ENCODE results near the gene ANTXR1. TPM values are rescaled to one million over a fixed set of nuclear protein-coding genes. Genes with fewer than 3 reads are reported as not detected.

Gene ANTXR1
- total RNA-seq, 2 donors from 2014 or later: not detected

GRCh38 chr2:69074918-69075317 lies 61.9 kb downstream of the ANTXR1 start:
- Mint-ChIP-seq H3K36me3 (ENCODE audit: low read depth) (no peaks in the 10 kb centered on the region), H3K27me3 (peaks cover 47% of the 10 kb centered on the region), H3K4me1 (peaks cover 2% of the 10 kb centered on the region), H3K27ac (no peak overlapping the region), H3K4me3 (no peak overlapping the region)
- ATAC-seq: no peak
- no peaks in the 10 kb centered on the region for H3K9me3 ChIP-seq (ENCODE audit: control insufficient read depth, low read length, poor library complexity, severe bottlenecking)
- no peak for DNase-seq

- DNase-seq: no peak
- no peaks in the 10 kb centered on the region for H3K9me3 ChIP-seq (ENCODE audit: control insufficient read depth, low read length, poor library complexity, severe bottlenecking)
- Mint-ChIP-seq H3K27ac (no peak overlapping the region), H3K4me3 (no peak overlapping the region), H3K4me1 (peaks cover 2% of the 10 kb centered on the region), H3K36me3 (ENCODE audit: low read depth) (no peaks in the 10 kb centered on the region), H3K27me3 (peaks cover 45% of the 10 kb centered on the region)
- no peak for ATAC-seq
Measured at GRCh38 chr2:69075486-69075885, 62.5 kb downstream of the ANTXR1 start.

- H3K27me3 Mint-ChIP-seq: peaks cover 48% of the 10 kb centered on the region
- H3K9me3 ChIP-seq (ENCODE audit: control insufficient read depth, low read length, poor library complexity, severe bottlenecking): no peaks in the 10 kb centered on the region
- H3K4me1 Mint-ChIP-seq: peaks cover 4% of the 10 kb centered on the region
- H3K4me3 Mint-ChIP-seq: no peak overlapping the region
- ATAC-seq (no peak), DNase-seq (no peak)
- H3K36me3 Mint-ChIP-seq (ENCODE audit: low read depth): no peaks in the 10 kb centered on the region
- no peak overlapping the region for H3K27ac Mint-ChIP-seq
Measured at GRCh38 chr2:69076601-69077000, 63.6 kb downstream of the ANTXR1 start.

GRCh38 chr2:69077252-69077950 lies 64.4 kb downstream of the ANTXR1 start:
- no peak overlapping the region for H3K27ac Mint-ChIP-seq
- peaks cover 56% of the 10 kb centered on the region for H3K27me3 Mint-ChIP-seq
- no peaks in the 10 kb centered on the region for H3K9me3 ChIP-seq (ENCODE audit: control insufficient read depth, low read length, poor library complexity, severe bottlenecking)
- ATAC-seq (no peak), DNase-seq (no peak)
- no peaks in the 10 kb centered on the region for H3K36me3 Mint-ChIP-seq (ENCODE audit: low read depth)
- H3K4me1 Mint-ChIP-seq: peaks cover 4% of the 10 kb centered on the region
- no peak overlapping the region for H3K4me3 Mint-ChIP-seq

GRCh38 chr2:69080071-69080470 lies 67.1 kb downstream of the ANTXR1 start:
- Mint-ChIP-seq H3K27ac (no peak overlapping the region), H3K36me3 (ENCODE audit: low read depth) (no peaks in the 10 kb centered on the region), H3K4me1 (peaks cover 2% of the 10 kb centered on the region), H3K27me3 (peaks cover 64% of the 10 kb centered on the region), H3K4me3 (no peak overlapping the region)
- H3K9me3 ChIP-seq (ENCODE audit: control insufficient read depth, low read length, poor library complexity, severe bottlenecking): no peaks in the 10 kb centered on the region
- ATAC-seq (no peak), DNase-seq (no peak)

- Mint-ChIP-seq H3K36me3 (ENCODE audit: low read depth) (peaks cover 3% of the 10 kb centered on the region), H3K4me3 (no peak overlapping the region), H3K4me1 (peaks cover 2% of the 10 kb centered on the region), H3K27me3 (peaks cover 64% of the 10 kb centered on the region), H3K27ac (no peak overlapping the region)
- ATAC-seq (no peak), DNase-seq (no peak)
- no peaks in the 10 kb centered on the region for H3K9me3 ChIP-seq (ENCODE audit: control insufficient read depth, low read length, poor library complexity, severe bottlenecking)
Measured at GRCh38 chr2:69081001-69081580, 68.1 kb downstream of the ANTXR1 start.

- ATAC-seq: no peak
Measured at GRCh38 chr2:69081757-69082156, 68.8 kb downstream of the ANTXR1 start.

GRCh38 chr2:69082430-69082997 lies 69.5 kb downstream of the ANTXR1 start:
- Mint-ChIP-seq H3K36me3 (ENCODE audit: low read depth) (peaks cover 3% of the 10 kb centered on the region), H3K4me3 (no peak overlapping the region), H3K27ac (no peak overlapping the region), H3K4me1 (peaks cover 2% of the 10 kb centered on the region), H3K27me3 (peaks cover 70% of the 10 kb centered on the region)
- no peaks in the 10 kb centered on the region for H3K9me3 ChIP-seq (ENCODE audit: control insufficient read depth, low read length, poor library complexity, severe bottlenecking)
- ATAC-seq (no peak), DNase-seq (no peak)

More at GRCh38 chr2:69081757-69082156, 68.8 kb downstream of the ANTXR1 start:
- no peak overlapping the region for H3K4me3 Mint-ChIP-seq
- no peaks in the 10 kb centered on the region for H3K9me3 ChIP-seq (ENCODE audit: control insufficient read depth, low read length, poor library complexity, severe bottlenecking)
- H3K27me3 Mint-ChIP-seq: peaks cover 70% of the 10 kb centered on the region
- DNase-seq: no peak
- H3K4me1 Mint-ChIP-seq: peaks cover 2% of the 10 kb centered on the region
- H3K27ac Mint-ChIP-seq: no peak overlapping the region
- H3K36me3 Mint-ChIP-seq (ENCODE audit: low read depth): peaks cover 3% of the 10 kb centered on the region

- ATAC-seq: no peak
- Mint-ChIP-seq H3K27ac (no peak overlapping the region), H3K36me3 (ENCODE audit: low read depth) (peaks cover 3% of the 10 kb centered on the region), H3K4me3 (no peak overlapping the region), H3K4me1 (peaks cover 2% of the 10 kb centered on the region), H3K27me3 (peaks cover 70% of the 10 kb centered on the region)
- H3K9me3 ChIP-seq (ENCODE audit: control insufficient read depth, low read length, poor library complexity, severe bottlenecking): no peaks in the 10 kb centered on the region
- DNase-seq: no peak
Measured at GRCh38 chr2:69083235-69083748, 70.3 kb downstream of the ANTXR1 start.

- H3K4me3 Mint-ChIP-seq: no peak overlapping the region
- H3K9me3 ChIP-seq (ENCODE audit: control insufficient read depth, low read length, poor library complexity, severe bottlenecking): no peaks in the 10 kb centered on the region
- H3K36me3 Mint-ChIP-seq (ENCODE audit: low read depth): peaks cover 3% of the 10 kb centered on the region
- H3K27ac Mint-ChIP-seq: no peak overlapping the region
- peaks cover 2% of the 10 kb centered on the region for H3K4me1 Mint-ChIP-seq
- DNase-seq (no peak), ATAC-seq (no peak)
- H3K27me3 Mint-ChIP-seq: peaks cover 71% of the 10 kb centered on the region
Measured at GRCh38 chr2:69084492-69084891, 71.5 kb downstream of the ANTXR1 start.

GRCh38 chr2:69086466-69086865 lies 73.5 kb downstream of the ANTXR1 start:
- Mint-ChIP-seq H3K4me1 (no peaks in the 10 kb centered on the region), H3K27me3 (peaks cover 59% of the 10 kb centered on the region), H3K4me3 (no peak overlapping the region), H3K27ac (no peak overlapping the region), H3K36me3 (ENCODE audit: low read depth) (peaks cover 3% of the 10 kb centered on the region)
- no peak for DNase-seq
- no peaks in the 10 kb centered on the region for H3K9me3 ChIP-seq (ENCODE audit: control insufficient read depth, low read length, poor library complexity, severe bottlenecking)
- ATAC-seq: no peak

GRCh38 chr2:69087211-69087911 lies 74.4 kb downstream of the ANTXR1 start:
- no peaks in the 10 kb centered on the region for H3K9me3 ChIP-seq (ENCODE audit: control insufficient read depth, low read length, poor library complexity, severe bottlenecking)
- Mint-ChIP-seq H3K4me1 (no peaks in the 10 kb centered on the region), H3K4me3 (no peak overlapping the region), H3K27me3 (peaks cover 59% of the 10 kb centered on the region), H3K36me3 (ENCODE audit: low read depth) (peaks cover 3% of the 10 kb centered on the region), H3K27ac (no peak overlapping the region)
- DNase-seq: no peak
- ATAC-seq: no peak

- Mint-ChIP-seq H3K36me3 (ENCODE audit: low read depth) (peaks cover 3% of the 10 kb centered on the region), H3K27me3 (peaks cover 60% of the 10 kb centered on the region), H3K4me3 (no peak overlapping the region), H3K27ac (no peak overlapping the region), H3K4me1 (no peaks in the 10 kb centered on the region)
- no peaks in the 10 kb centered on the region for H3K9me3 ChIP-seq (ENCODE audit: control insufficient read depth, low read length, poor library complexity, severe bottlenecking)
- DNase-seq (no peak), ATAC-seq (no peak)
Measured at GRCh38 chr2:69087912-69088240, 74.9 kb downstream of the ANTXR1 start.

All from T-helper 17 cell (primary cell).